ENCODE data around the gene FPGT.

Gene FPGT

DNA sequence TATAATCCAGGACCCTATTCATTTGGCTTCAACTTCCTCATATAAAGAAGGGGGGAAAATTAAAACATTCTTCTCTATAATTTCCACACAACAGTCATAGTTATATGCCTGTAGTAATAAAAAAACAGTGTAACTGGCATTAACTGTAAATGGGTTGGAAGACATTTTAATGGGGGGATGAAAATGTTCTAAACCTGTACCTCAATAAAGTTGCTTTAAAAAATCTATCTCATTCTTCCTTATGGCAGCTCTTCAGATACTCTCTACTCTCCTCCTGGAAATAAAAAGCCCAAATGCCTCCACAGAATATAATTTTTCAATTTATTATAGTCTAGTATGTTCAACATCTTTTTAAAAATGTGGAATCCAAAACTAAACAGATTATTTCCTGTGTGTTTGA, 2.7 kb upstream of the FPGT start:
- DNase-seq (ENCODE audit: extremely low read depth, low read depth): no peak
- TF ChIP-seq, protein P1, sequence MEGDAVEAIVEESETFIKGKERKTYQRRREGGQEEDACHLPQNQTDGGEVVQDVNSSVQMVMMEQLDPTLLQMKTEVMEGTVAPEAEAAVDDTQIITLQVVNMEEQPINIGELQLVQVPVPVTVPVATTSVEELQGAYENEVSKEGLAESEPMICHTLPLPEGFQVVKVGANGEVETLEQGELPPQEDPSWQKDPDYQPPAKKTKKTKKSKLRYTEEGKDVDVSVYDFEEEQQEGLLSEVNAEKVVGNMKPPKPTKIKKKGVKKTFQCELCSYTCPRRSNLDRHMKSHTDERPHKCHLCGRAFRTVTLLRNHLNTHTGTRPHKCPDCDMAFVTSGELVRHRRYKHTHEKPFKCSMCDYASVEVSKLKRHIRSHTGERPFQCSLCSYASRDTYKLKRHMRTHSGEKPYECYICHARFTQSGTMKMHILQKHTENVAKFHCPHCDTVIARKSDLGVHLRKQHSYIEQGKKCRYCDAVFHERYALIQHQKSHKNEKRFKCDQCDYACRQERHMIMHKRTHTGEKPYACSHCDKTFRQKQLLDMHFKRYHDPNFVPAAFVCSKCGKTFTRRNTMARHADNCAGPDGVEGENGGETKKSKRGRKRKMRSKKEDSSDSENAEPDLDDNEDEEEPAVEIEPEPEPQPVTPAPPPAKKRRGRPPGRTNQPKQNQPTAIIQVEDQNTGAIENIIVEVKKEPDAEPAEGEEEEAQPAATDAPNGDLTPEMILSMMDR (IDR thresholded peaks at IDR 0.05; ENCODE audit: low read depth, low read length): no peak

DNA sequence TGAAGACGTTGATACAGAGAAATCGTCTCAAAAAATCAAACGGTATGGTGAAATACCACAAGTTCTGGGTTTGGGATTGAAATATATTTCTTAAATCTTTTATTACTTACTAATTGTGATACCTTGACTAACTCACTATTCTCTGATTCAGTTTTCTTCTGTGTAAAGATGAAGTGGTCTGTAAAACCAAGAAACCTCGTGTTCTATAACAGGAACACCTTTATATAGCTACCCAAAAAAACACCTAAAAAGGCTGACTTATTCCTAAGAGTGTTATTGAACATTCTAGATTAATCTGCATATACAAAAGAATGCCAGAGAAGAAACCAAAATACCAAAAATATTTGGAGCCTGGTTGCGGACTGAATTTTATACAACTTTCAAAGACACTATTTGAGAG, 787 bp upstream of the FPGT start:
- DNase-seq (ENCODE audit: extremely low read depth, low read depth): no peak
- TF ChIP-seq, protein P1 (IDR thresholded peaks at IDR 0.05; ENCODE audit: low read depth, low read length): no peak

DNA sequence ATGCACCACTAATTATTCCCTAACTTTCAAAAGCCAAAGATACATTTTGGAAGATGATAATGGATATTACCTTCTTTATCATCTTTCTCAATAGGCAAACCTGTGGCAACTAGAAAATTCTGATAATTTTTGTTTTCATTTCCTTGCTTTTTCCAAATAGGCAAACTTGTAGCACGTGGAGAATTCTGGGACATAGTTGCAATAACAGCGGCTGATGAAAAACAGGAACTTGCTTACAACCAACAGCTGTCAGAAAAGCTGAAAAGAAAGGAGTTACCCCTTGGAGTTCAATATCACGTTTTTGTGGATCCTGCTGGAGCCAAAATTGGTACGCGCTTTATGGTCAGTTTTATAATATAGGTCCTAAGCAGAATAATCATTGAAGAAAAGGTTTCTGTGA, 1.5 kb downstream of the FPGT start:
- TF ChIP-seq, protein P1 (IDR thresholded peaks at IDR 0.05; ENCODE audit: low read depth, low read length): no peak
- DNase-seq (ENCODE audit: extremely low read depth, low read depth): no peak

DNA sequence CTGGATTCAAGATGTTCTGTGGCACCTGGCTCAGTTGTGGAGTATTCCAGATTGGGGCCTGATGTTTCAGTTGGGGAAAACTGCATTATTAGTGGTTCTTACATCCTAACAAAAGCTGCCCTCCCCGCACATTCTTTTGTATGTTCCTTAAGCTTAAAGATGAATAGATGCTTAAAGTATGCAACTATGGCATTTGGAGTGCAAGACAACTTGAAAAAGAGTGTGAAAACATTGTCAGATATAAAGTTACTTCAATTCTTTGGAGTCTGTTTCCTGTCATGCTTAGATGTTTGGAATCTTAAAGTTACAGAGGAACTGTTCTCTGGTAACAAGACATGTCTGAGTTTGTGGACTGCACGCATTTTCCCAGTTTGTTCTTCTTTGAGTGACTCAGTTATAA, 7.2 kb downstream of the FPGT start:
- TF ChIP-seq, protein P1 (IDR thresholded peaks at IDR 0.05; ENCODE audit: low read depth, low read length): no peak
- no peak for DNase-seq (ENCODE audit: extremely low read depth, low read depth)

DNA sequence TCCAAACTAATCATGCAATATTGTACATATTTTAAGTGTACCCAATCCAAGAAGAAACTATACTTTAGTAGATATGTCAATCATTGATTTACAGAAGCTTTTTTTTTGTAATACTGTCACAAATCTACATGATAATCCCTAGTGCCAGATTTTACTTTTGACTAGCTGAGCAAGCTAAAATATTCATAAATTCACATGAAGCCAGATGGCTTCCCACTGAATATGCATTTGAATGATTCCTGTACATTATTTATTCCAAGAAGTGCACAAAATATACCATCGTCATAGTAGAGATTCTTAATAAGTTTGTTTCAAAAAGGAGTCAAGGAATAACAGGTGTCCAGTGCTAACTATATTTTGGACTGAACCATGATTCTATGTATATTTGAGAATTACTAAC, 17.2 kb downstream of the FPGT start:
- no peak for DNase-seq (ENCODE audit: extremely low read depth, low read depth)
- TF ChIP-seq, protein P1 (IDR thresholded peaks at IDR 0.05; ENCODE audit: low read depth, low read length): no peak

DNA sequence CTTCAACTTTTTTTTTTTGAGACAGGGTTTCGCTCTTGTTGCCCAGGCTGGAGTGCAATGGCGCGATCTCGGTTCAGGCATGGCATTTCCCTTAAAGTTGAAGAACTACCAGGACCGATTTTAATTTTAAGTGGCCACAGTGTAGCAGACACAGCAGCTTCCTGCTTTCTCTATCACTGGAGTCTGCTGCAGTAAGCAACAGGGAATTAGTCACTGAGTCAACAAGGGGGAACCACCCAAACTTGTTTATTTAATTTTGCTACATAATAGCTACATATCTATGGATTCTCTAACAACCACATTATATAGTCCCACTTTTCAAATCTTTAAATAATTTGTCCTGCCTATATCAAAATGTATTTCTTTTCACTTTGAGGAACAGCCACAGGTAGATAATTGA, 24.7 kb downstream of the FPGT start:
- TF ChIP-seq, protein P1 (IDR thresholded peaks at IDR 0.05; ENCODE audit: low read depth, low read length): no peak
- DNase-seq (ENCODE audit: extremely low read depth, low read depth): no peak

DNA sequence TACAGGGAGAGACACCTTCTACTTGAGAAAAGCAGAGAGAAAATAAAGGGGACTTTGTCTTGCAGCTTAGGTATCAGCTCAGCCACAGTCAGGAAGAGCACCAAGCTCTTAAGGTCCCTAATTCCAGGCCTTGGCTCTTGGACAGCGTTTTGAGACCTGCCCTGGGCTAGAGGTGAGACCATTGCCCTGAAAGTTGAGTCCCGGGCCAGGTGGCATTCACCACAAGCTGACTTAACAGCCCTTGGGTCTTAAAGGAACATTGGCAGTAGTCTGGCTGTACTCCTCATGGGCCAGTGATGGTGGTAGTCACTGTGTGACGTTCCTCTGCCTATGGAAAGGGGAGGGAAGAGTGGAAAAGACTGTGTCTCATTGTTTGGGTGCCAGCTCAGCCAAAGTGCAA, 25.4 kb downstream of the FPGT start:
- DNase-seq (ENCODE audit: extremely low read depth, low read depth): no peak
- TF ChIP-seq, protein P1 (IDR thresholded peaks at IDR 0.05; ENCODE audit: low read depth, low read length): no peak

Measured in AG09319 (cell line).